ENCODE data around the gene PHLDB2. TPM values are rescaled to one million over a fixed set of nuclear protein-coding genes. Genes with fewer than 3 reads are reported as not detected.

PHLDB2 gene
- total RNA-seq, 1 experiment from 2014 or later = 13.2 TPM

- Histone ChIP-seq H3K23ac (ENCODE audit: insufficient read length, low read depth, low read length) (no peak overlapping the region), H4K8ac (replicated peaks; ENCODE audit: insufficient read length, low read depth, low read length) (no peak overlapping the region), H3K9me3 (ENCODE audit: control insufficient read depth, low read depth, low read length) (no peaks in the 10 kb centered on the region), H3K56ac (ENCODE audit: insufficient read length, low read depth, low read length) (no peak overlapping the region), H3K79me1 (ENCODE audit: insufficient read depth, low read depth, low read length, poor library complexity, severe bottlenecking) (no peaks in the 10 kb centered on the region), H3K18ac (ENCODE audit: insufficient read length, low read depth, low read length) (no peak overlapping the region), H2BK120ac (ENCODE audit: low read depth, low read length, poor library complexity, severe bottlenecking) (no peak overlapping the region), H3K79me2 (ENCODE audit: insufficient read depth, low read length) (no peaks in the 10 kb centered on the region), H3T11ph (ENCODE audit: low read length) (no peak overlapping the region), H3K4me1 (ENCODE audit: insufficient read depth, low read length) (0 out of 2 replicates have a peak, but pooled peaks cover 7% of the 10 kb centered on the region), H2AFZ (ENCODE audit: low read length) (no peak overlapping the region), H4K20me1 (ENCODE audit: control insufficient read depth, insufficient read depth, insufficient read length) (no peaks in the 10 kb centered on the region), H3K9ac (ENCODE audit: extremely low read depth, insufficient read length, low read length) (no peak overlapping the region), H3K27me3 (ENCODE audit: insufficient read depth, low read length) (no peaks in the 10 kb centered on the region), H3K23me2 (ENCODE audit: insufficient read length, low read depth, low read length, poor library complexity, severe bottlenecking) (peaks cover 15% of the 10 kb centered on the region), H4K91ac (ENCODE audit: insufficient read length, low read depth, low read length) (no peak overlapping the region), H2BK15ac (ENCODE audit: low read depth, low read length) (no peak overlapping the region), H2BK20ac (ENCODE audit: low read depth, low read length, poor library complexity, severe bottlenecking) (no peak overlapping the region), H2BK12ac (ENCODE audit: insufficient read length, low read depth, low read length) (no peak overlapping the region), H3K27ac (ENCODE audit: insufficient read length, low read depth, low read length) (no peak overlapping the region), H3K4me2 (ENCODE audit: insufficient read depth, insufficient read length, low read length) (no peak overlapping the region), H3K14ac (ENCODE audit: insufficient read depth, low read length) (no peak overlapping the region), H2AK5ac (ENCODE audit: insufficient read length, low read length) (no peak overlapping the region), H3K4ac (ENCODE audit: low read depth, low read length) (no peak overlapping the region), H4K5ac (ENCODE audit: insufficient read length, low read depth, low read length) (no peak overlapping the region), H2BK5ac (ENCODE audit: insufficient read length, low read length) (no peak overlapping the region)
- no CpG with 5 or more reads among the region's 2 CpGs for WGBS (ENCODE audit: extremely low coverage, insufficient read length, low lambda C conversion rate)
- peaks cover 0 to 12% (median 5%) of the 10 kb centered on the region in 3 experiments; a peak in 4 of 7 replicates for H3K36me3 Mint-ChIP-seq (ENCODE audit: insufficient read depth in 1 of 3, low read depth in 3 of 3)
- H3K9me3 Mint-ChIP-seq = no peaks in the 10 kb centered on the region
- no peak for DNase-seq
- peaks cover 32 to 51% of the 10 kb centered on the region in 2 experiments for H3K4me1 Mint-ChIP-seq
- peaks cover 26% of the 10 kb centered on the region for H3K27me3 Mint-ChIP-seq (ENCODE audit: low read depth)
- TF ChIP-seq CTCF (conservative IDR thresholded peaks at IDR 0.05) = no peak
- no peak overlapping the region; a peak in 1 of 7 replicates for H3K27ac Mint-ChIP-seq
- peak overlapping the region; percentile 89 to 91; a peak in 4 of 5 replicates for H3K4me3 Mint-ChIP-seq
Measured at GRCh38 chr3:112000966-112001365, 141.9 kb downstream of the PHLDB2 start.

Data from H9 (cell line).